ENCODE results near the gene CRYBB3.

Gene CRYBB3

DNA sequence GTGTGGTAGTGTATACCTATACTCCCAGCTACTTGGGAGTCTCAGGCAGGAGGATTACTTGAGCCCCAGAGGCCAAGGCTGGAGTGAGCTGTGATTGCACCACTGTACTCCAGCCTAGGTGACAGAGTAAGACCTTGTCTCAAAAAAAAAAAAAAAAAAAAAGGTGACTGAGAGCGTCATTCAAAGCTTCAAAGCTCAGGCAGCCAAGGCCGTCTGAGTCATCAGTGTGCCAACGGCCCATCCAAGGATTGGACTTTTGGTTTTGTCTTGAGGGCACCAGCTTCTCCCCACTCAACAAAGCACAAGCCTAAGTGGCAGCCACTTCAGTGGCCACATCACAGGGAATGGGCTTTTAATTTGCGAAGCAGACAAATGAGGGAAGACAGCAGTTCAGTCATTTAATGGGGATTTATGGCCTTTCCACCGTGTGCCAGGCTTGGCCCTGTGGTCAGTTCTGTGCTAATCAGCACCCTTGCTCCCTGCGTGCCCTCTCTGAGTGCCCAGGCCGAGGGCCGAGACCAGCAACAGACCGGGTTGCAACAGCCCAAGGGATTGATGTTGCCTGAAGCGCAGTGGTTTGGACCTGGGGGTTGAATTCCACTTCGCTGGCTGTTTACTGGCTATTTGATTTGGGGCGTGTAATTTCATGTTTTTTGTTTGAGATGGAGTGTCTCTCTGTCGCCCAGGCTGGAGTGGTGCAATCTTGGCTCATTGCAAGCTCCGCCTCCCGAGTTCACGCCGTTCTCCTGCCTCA is 30.2 kb upstream of the CRYBB3 start:
- TF ChIP-seq SIN3A (IDR thresholded peaks at IDR 0.05; ENCODE audit: borderline replicate concordance, insufficient read depth, low read length) (no peak), FOXP2 (optimal IDR thresholded peaks at IDR 0.05; ENCODE audit: borderline replicate concordance, extremely low read depth, extremely low read length, insufficient read depth) (no peak), POLR2AphosphoS5 (IDR thresholded peaks at IDR 0.05; ENCODE audit: low read depth, low read length) (no peak), TAF1 (IDR thresholded peaks at IDR 0.05; ENCODE audit: borderline replicate concordance, insufficient read depth, low read length) (no peak)
- TF ChIP-seq, protein P1, sequence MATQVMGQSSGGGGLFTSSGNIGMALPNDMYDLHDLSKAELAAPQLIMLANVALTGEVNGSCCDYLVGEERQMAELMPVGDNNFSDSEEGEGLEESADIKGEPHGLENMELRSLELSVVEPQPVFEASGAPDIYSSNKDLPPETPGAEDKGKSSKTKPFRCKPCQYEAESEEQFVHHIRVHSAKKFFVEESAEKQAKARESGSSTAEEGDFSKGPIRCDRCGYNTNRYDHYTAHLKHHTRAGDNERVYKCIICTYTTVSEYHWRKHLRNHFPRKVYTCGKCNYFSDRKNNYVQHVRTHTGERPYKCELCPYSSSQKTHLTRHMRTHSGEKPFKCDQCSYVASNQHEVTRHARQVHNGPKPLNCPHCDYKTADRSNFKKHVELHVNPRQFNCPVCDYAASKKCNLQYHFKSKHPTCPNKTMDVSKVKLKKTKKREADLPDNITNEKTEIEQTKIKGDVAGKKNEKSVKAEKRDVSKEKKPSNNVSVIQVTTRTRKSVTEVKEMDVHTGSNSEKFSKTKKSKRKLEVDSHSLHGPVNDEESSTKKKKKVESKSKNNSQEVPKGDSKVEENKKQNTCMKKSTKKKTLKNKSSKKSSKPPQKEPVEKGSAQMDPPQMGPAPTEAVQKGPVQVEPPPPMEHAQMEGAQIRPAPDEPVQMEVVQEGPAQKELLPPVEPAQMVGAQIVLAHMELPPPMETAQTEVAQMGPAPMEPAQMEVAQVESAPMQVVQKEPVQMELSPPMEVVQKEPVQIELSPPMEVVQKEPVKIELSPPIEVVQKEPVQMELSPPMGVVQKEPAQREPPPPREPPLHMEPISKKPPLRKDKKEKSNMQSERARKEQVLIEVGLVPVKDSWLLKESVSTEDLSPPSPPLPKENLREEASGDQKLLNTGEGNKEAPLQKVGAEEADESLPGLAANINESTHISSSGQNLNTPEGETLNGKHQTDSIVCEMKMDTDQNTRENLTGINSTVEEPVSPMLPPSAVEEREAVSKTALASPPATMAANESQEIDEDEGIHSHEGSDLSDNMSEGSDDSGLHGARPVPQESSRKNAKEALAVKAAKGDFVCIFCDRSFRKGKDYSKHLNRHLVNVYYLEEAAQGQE (IDR thresholded peaks at IDR 0.05; ENCODE audit: insufficient read depth in 1 of 2, low read depth in 2 of 2, low read length in 2 of 2): no peak

DNA sequence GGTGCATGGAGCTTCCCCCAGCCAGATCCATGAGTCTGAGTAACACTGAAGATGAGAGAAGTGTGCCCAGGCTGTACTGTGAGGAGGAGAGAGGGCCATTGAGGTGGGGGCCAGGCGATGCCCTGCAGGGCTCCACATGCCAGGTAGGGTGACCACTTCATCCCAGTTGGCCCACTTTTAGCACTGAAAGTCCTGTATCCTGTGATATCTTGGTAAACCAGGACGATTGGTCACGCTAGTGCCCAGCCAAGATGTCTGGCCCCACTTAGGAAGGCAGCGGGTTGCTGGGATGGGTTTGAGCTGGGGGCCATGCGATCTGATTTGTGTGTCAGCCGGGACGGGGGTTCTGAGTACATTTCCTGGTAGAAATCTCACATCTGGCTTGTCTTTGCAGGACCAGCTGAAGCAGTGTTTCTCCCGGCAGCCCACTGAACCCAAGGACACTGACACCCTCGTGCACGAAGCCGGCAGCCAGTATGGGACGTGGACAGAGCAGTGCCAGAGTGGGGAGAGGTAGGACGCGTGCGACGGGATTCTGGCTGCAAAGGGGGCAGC is 29.2 kb upstream of the CRYBB3 start:
- TF ChIP-seq SIN3A (IDR thresholded peaks at IDR 0.05; ENCODE audit: borderline replicate concordance, insufficient read depth, low read length): no peak
- TF ChIP-seq TAF1 (IDR thresholded peaks at IDR 0.05; ENCODE audit: borderline replicate concordance, insufficient read depth, low read length): no peak
- TF ChIP-seq, protein P1 (IDR thresholded peaks at IDR 0.05; ENCODE audit: insufficient read depth in 1 of 2, low read depth in 2 of 2, low read length in 2 of 2): no peak
- no peak for TF ChIP-seq FOXP2 (optimal IDR thresholded peaks at IDR 0.05; ENCODE audit: borderline replicate concordance, extremely low read depth, extremely low read length, insufficient read depth)
- no peak for TF ChIP-seq POLR2AphosphoS5 (IDR thresholded peaks at IDR 0.05; ENCODE audit: low read depth, low read length)

DNA sequence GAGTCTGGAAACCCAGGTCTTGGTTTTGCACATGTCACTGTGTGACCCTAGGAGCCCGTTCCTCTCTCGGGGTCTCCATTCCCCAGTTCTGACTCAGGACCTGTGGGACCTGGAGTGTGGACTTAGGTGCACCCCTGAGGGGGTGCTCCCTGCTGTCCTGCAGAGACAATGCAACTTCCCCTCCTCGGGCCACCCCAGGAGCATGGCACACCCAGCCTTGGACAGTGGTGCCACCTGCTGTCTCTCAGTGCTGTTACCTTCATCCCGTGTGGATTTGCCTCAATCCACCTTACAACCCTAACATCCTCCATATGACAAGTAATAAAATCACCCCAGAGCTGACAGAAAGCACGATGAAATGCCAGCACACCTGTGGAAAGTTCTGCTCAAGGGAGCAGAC is 27.5 kb upstream of the CRYBB3 start:
- no peak for TF ChIP-seq FOXP2 (optimal IDR thresholded peaks at IDR 0.05; ENCODE audit: borderline replicate concordance, extremely low read depth, extremely low read length, insufficient read depth)
- no peak for TF ChIP-seq POLR2AphosphoS5 (IDR thresholded peaks at IDR 0.05; ENCODE audit: low read depth, low read length)
- TF ChIP-seq SIN3A (IDR thresholded peaks at IDR 0.05; ENCODE audit: borderline replicate concordance, insufficient read depth, low read length): no peak
- TF ChIP-seq, protein P1 (IDR thresholded peaks at IDR 0.05; ENCODE audit: insufficient read depth in 1 of 2, low read depth in 2 of 2, low read length in 2 of 2): no peak
- no peak for TF ChIP-seq TAF1 (IDR thresholded peaks at IDR 0.05; ENCODE audit: borderline replicate concordance, insufficient read depth, low read length)

DNA sequence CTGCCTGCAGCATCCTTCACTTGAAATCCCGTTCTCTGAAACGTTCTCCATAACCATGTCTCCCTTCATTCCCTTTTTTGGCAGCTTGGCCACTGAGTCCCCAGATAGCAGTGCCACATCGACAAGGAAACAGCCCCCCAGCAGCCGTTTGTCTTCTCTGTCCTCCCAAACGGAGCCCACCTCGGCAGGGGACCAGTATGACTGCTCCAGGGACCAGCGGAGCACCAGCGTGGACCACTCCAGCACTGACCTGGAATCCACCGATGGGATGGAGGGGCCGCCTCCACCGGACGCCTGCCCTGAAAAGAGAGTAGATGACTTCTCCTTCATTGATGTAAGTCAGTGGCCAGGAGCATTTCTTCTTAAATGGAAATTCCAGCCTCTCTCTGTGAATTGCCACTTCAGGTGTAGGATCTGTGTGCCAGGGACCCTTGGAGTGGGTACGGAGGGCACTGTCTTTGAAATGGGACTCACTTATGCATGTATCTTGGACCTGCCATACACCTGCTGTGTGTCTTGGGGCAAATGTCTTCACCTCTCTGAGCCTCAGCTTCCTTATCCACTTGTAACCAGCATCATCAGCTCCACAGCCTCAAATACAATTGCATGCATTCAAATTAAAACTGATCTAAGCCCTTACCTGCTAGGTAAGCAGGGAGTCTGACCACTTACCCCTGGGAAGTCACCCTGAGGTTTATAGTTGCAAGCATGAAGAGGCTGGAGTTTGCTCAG is 25.3 kb upstream of the CRYBB3 start:
- TF ChIP-seq SIN3A (IDR thresholded peaks at IDR 0.05; ENCODE audit: borderline replicate concordance, insufficient read depth, low read length) (no peak), TAF1 (IDR thresholded peaks at IDR 0.05; ENCODE audit: borderline replicate concordance, insufficient read depth, low read length) (no peak), FOXP2 (optimal IDR thresholded peaks at IDR 0.05; ENCODE audit: borderline replicate concordance, extremely low read depth, extremely low read length, insufficient read depth) (no peak), POLR2AphosphoS5 (IDR thresholded peaks at IDR 0.05; ENCODE audit: low read depth, low read length) (no peak)
- TF ChIP-seq, protein P1 (IDR thresholded peaks at IDR 0.05; ENCODE audit: insufficient read depth in 1 of 2, low read depth in 2 of 2, low read length in 2 of 2): no peak

All from PFSK-1 (cell line).